HepG2 (cell line): ENCODE measurements around the gene HSPA5. TPM values are rescaled to one million over a fixed set of nuclear protein-coding genes. Genes with fewer than 3 reads are reported as not detected.

ENCODE experiments used
- E2F1 ChIP-seq: sonication (generic); formaldehyde crosslinking; IDR thresholded peaks from 2 replicates; pipeline ENCODE4 v1.5.0; 2020; ENCODE audit warnings: missing genetic modification reagents
- FLYWCH1 ChIP-seq: sonication (generic); formaldehyde crosslinking; IDR thresholded peaks from 2 replicates; pipeline ENCODE4 v1.8.1; 2023; ENCODE audit warnings: mild to moderate bottlenecking, missing genetic modification reagents
- GFI1 ChIP-seq: sonication (generic); formaldehyde crosslinking; IDR thresholded peaks from 2 replicates; pipeline ENCODE4 v1.5.0; 2020; ENCODE audit warnings: missing genetic modification reagents, mild to moderate bottlenecking, borderline replicate concordance
- GMEB1 ChIP-seq: sonication (generic); formaldehyde crosslinking; IDR thresholded peaks from 2 replicates; pipeline ENCODE4 v1.5.1; 2020; ENCODE audit warnings: missing genetic modification reagents, mild to moderate bottlenecking, borderline replicate concordance
- HDAC6 ChIP-seq: fragments of 200-600 bp; sonication (generic); IDR thresholded peaks from 2 replicates; pipeline ENCODE4 v1.7.0; 2017; ENCODE audit warnings: mild to moderate bottlenecking, antibody characterized with exemption, low read length, low read depth
- HMG20B ChIP-seq: conservative IDR thresholded peaks from 2 replicates; pipeline ENCODE4 v1.6.1; 2016; ENCODE audit warnings: missing genetic modification reagents, missing compliant biosample characterization
- HMGXB4 ChIP-seq, 2 experiments: sonication (generic) in 1 of 2; formaldehyde crosslinking in 1 of 2; IDR thresholded peaks; 2 replicates each; pipeline versions ENCODE4 v1.4.0 to v1.6.1; 2018 to 2020; ENCODE audit warnings: missing genetic modification reagents in 2 of 2, borderline replicate concordance in 1 of 2, low read depth in 1 of 2, mild to moderate bottlenecking in 1 of 2, missing biosample characterization in 1 of 2
- HNRNPH1 ChIP-seq: fragments of 200-400 bp; formaldehyde crosslinking; optimal IDR thresholded peaks from 2 replicates; pipeline ENCODE3; 2017; ENCODE audit warnings: mild to moderate bottlenecking, low read depth, low read length
- MAX ChIP-seq: IDR thresholded peaks from 2 replicates; pipeline ENCODE4 v1.6.1; 2012; ENCODE audit warnings: inconsistent platforms
- MXD3 ChIP-seq: IDR thresholded peaks from 2 replicates; pipeline ENCODE4 v1.6.1; 2016; ENCODE audit warnings: mild to moderate bottlenecking, missing biosample characterization, missing genetic modification reagents
- MZF1 ChIP-seq: sonication (generic); formaldehyde crosslinking; IDR thresholded peaks from 2 replicates; pipeline ENCODE4 v1.8.1; 2023; ENCODE audit warnings: mild to moderate bottlenecking, missing genetic modification reagents, borderline replicate concordance
- PHF8 ChIP-seq: sonication (generic); formaldehyde crosslinking; IDR thresholded peaks from 2 replicates; pipeline ENCODE4 v1.5.0; 2020; ENCODE audit warnings: missing genetic modification reagents
- PRPF4 ChIP-seq: fragments of 200-400 bp; formaldehyde crosslinking; IDR thresholded peaks from 2 replicates; pipeline ENCODE4 v1.6.1; 2016; ENCODE audit warnings: low read length, low read depth; ENCODE audit not compliant: poor library complexity, severe bottlenecking
- ZC3H4 ChIP-seq: sonication (generic); formaldehyde crosslinking; IDR thresholded peaks from 2 replicates; pipeline ENCODE4 v1.4.0; 2020; ENCODE audit warnings: missing genetic modification reagents, borderline replicate concordance
- ZNF205 ChIP-seq: IDR thresholded peaks from 2 replicates; pipeline ENCODE4 v1.6.1; 2018; ENCODE audit warnings: missing biosample characterization, missing genetic modification reagents
- ZNF232 ChIP-seq: sonication (generic); formaldehyde crosslinking; IDR thresholded peaks from 2 replicates; pipeline ENCODE4 v1.4.0; 2020; ENCODE audit warnings: missing genetic modification reagents, borderline replicate concordance
- ZNF331 ChIP-seq: sonication (generic); formaldehyde crosslinking; IDR thresholded peaks from 2 replicates; pipeline ENCODE4 v1.4.0; 2020; ENCODE audit warnings: missing genetic modification reagents
- ZNF350 ChIP-seq: sonication (generic); formaldehyde crosslinking; IDR thresholded peaks from 2 replicates; pipeline ENCODE4 v1.4.0; 2020; ENCODE audit warnings: mild to moderate bottlenecking, low read depth, missing genetic modification reagents, borderline replicate concordance
- ZNF441 ChIP-seq: sonication (generic); formaldehyde crosslinking; IDR thresholded peaks from 2 replicates; pipeline ENCODE4 v1.7.0; 2021; ENCODE audit warnings: missing genetic modification reagents, borderline replicate concordance
- ZNF598 ChIP-seq: sonication (generic); formaldehyde crosslinking; IDR thresholded peaks from 2 replicates; pipeline ENCODE4 v1.5.1; 2020; ENCODE audit warnings: mild to moderate bottlenecking, missing genetic modification reagents, borderline replicate concordance
- ZNF816 ChIP-seq: sonication (generic); formaldehyde crosslinking; IDR thresholded peaks from 2 replicates; pipeline ENCODE4 v1.8.0; 2022; ENCODE audit warnings: missing genetic modification reagents, mild to moderate bottlenecking, borderline replicate concordance
- ZNF841 ChIP-seq: sonication (generic); formaldehyde crosslinking; IDR thresholded peaks from 2 replicates; pipeline ENCODE4 v1.8.1; 2023; ENCODE audit warnings: missing genetic modification reagents, borderline replicate concordance
- ZSCAN31 ChIP-seq: sonication (generic); formaldehyde crosslinking; IDR thresholded peaks from 2 replicates; pipeline ENCODE4 v1.5.0; 2020; ENCODE audit warnings: low read depth, mild to moderate bottlenecking, missing genetic modification reagents
- polyA plus RNA-seq, 8 experiments: library from polyadenylated mRNA; depleted of rRNA in 3 of 8; stranded (reverse) in 7 of 8; unstranded in 1 of 8; fragments of >200 nt; fragmentation: Illumina TruSeq in 4 of 8; extraction: Trizol in 4 of 8; gene quantifications; 2 replicates each; pipeline versions ENCODE4 v1.2.1 to v1.2.3, GENCODE V29; 2011 to 2016; ENCODE audit warnings: low read depth in 4 of 8, missing spikeins in 1 of 8, mixed read lengths in 1 of 8; ENCODE audit not compliant: insufficient read depth in 1 of 8
- total RNA-seq, 5 experiments: library from RNA; depleted of rRNA; stranded (reverse); fragments of >200 nt; fragmentation: Illumina TruSeq; extraction: Trizol; gene quantifications; 2 replicates each; pipeline ENCODE4 v1.2.3, GENCODE V29; 2016; ENCODE audit warnings: low read depth in 1 of 5

Gene HSPA5
- total and polyA plus RNA-seq, 2 of the 13 experiments (the other 11 are each of a cell fraction or from before 2014, with no cell fraction given) = 201 to 206 TPM

- TF ChIP-seq HDAC6 = no peak
- TF ChIP-seq ZSCAN31 = peak; percentile 96
- TF ChIP-seq ZNF331 = peak; percentile 56; the same call in 1 of the 2 replicates
- TF ChIP-seq ZNF205 = no peak
- TF ChIP-seq MAX = peak; percentile 58
- peak; percentile 84 for TF ChIP-seq MXD3 (CRISPR knock-in tag)
- no peak for TF ChIP-seq GFI1
- TF ChIP-seq ZNF350 (CRISPR knock-in tag) = peak; percentile 85
- no peak for TF ChIP-seq HMG20B
- 0 out of 2 replicates have a peak, but pooled peaks have one; percentile 90 for TF ChIP-seq MZF1 (CRISPR knock-in tag)
- no peak for TF ChIP-seq FLYWCH1 (CRISPR knock-in tag)
- TF ChIP-seq GMEB1 (CRISPR knock-in tag) = peak; percentile 56; the same call in 1 of the 2 replicates
- peak; percentile 91 for TF ChIP-seq PHF8 (CRISPR knock-in tag)
- peak; percentile 70; the same call in 1 of the 2 replicates for TF ChIP-seq ZNF441
- TF ChIP-seq ZNF232 (CRISPR knock-in tag) = 0 out of 2 replicates have a peak, but pooled peaks have one; percentile 37
- TF ChIP-seq ZNF598 (CRISPR knock-in tag) = 0 out of 2 replicates have a peak, but pooled peaks have one; percentile 18
- peak in 1 of 2 experiments; percentile 73; a peak in 3 of 4 replicates for TF ChIP-seq HMGXB4 (CRISPR knock-in tag; IDR thresholded peaks at IDR 0.05; ENCODE audit: borderline replicate concordance in 1 of 2, low read depth in 1 of 2)
- no peak for TF ChIP-seq ZNF841 (CRISPR knock-in tag)
- TF ChIP-seq PRPF4 = no peak
- no peak for TF ChIP-seq E2F1 (CRISPR knock-in tag)
- TF ChIP-seq HNRNPH1 = no peak
- TF ChIP-seq ZNF816 = peak; percentile 51; the same call in 1 of the 2 replicates
- peak; percentile 68; the same call in 1 of the 2 replicates for TF ChIP-seq ZC3H4
These were observed at the start of gene HSPA5 (continued) for GRCh38 chr9:125241000-125241862.
